ENCODE measurements around the gene OR2T33. TPM values are rescaled to one million over a fixed set of nuclear protein-coding genes. Genes with fewer than 3 reads are reported as not detected.
A peak's percentile ranks its signal among the peaks of the same experiment; 100 is the strongest.
"Not testable (repeated sequence)": the region's sequence is repeated elsewhere in the genome, so short reads cannot be mapped to it uniquely, and the experiment has no call there.

The OR2T33 gene
- total and polyA plus RNA-seq, 4 donors, result 0.11 to 0.41 (median 0.24) TPM; not detected in 1

DNA sequence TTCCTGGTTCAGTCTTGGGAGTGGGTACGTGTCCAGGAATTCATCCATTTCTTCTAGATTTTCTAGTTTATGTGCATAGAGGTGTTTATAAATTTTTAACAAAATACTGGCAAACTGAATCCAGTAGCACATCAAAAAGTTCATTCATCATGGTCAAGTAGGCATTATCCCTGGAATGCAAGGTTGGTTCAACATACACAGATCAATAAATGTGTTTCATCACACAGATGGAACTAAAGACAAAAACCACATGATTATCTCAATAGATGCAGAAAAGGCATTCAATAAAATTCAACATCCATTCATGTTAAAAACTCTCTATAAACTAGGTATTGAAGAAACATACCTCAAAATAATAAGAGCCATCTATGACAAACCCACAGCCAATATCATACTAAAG, 18.5 kb downstream of the OR2T33 start:
- H3K27ac ChIP-seq (ENCODE audit: low read depth, low read length); H3K9me3 ChIP-seq (ENCODE audit: control insufficient read depth, insufficient read depth, low read length); H3K27me3 ChIP-seq (ENCODE audit: control insufficient read depth, insufficient read depth, low read length); H3K36me3 ChIP-seq (ENCODE audit: control insufficient read depth, insufficient read depth, low read length); H3K4me3 ChIP-seq (ENCODE audit: low read depth, low read length); DNase-seq (ENCODE audit: low read depth in 4 of 6, low spot score in 6 of 6); H3K4me1 ChIP-seq (ENCODE audit: control insufficient read depth, insufficient read depth, low read length): not testable (repeated sequence)
- WGBS (ENCODE audit: insufficient coverage), result no CpG with 5 or more reads among the region's 1 CpG

DNA sequence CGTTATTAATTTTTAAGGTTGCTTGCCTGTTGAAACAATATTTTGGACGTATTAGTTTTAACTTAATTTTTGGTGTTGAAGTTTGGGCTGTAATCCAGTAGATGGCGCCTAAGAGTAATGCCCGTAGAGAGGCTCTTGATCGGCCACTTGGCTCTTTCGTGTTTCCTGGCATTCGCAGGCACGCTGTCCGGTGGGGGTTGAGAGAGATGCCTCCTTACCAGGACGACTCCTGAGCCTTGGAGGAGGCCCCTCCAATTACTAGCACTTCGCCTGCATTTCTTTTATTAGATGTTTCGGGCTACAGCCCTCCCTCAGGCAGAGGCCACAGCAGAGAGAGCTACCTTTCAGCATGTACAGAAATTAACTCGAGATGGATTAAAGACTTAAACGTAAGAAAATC, 34.6 kb downstream of the OR2T33 start:
- no peaks in the 10 kb centered on the region for H3K4me1 ChIP-seq (ENCODE audit: control insufficient read depth, insufficient read depth, low read length)
- DNase-seq (ENCODE audit: low read depth in 4 of 6, low spot score in 6 of 6), result peak in 2 of 6 donors; percentile 9 to 10
- WGBS (ENCODE audit: insufficient coverage), result 4% methylated on average over 8 of the region's 14 CpGs

DNA sequence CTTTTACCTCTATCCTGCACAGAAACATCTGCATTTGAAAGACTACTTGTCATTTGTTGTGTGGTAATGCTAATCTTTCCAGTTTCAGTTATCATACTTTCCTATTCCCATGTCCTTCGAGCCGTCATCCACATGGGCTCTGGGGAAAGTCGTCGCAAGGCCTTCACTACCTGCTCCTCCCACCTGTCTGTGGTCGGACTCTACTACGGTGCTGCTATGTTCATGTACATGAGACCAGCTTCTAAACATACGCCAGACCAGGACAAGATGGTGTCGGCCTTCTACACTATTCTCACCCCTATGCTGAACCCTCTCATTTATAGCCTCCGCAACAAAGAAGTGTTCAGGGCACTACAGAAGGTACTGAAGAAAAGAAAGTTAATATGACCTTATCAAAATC, 38.3 kb downstream of the OR2T33 start:
- Histone ChIP-seq H3K9me3 (ENCODE audit: control insufficient read depth, insufficient read depth, low read length) (no peaks in the 10 kb centered on the region), H3K36me3 (ENCODE audit: control insufficient read depth, insufficient read depth, low read length) (no peaks in the 10 kb centered on the region), H3K27ac (ENCODE audit: low read depth, low read length) (no peak overlapping the region), H3K27me3 (ENCODE audit: control insufficient read depth, insufficient read depth, low read length) (no peaks in the 10 kb centered on the region), H3K4me3 (ENCODE audit: low read depth, low read length) (no peak overlapping the region), H3K4me1 (ENCODE audit: control insufficient read depth, insufficient read depth, low read length) (no peaks in the 10 kb centered on the region)
- 92% methylated on average over 6 of the region's 9 CpGs for WGBS (ENCODE audit: insufficient coverage)
- DNase-seq (ENCODE audit: low read depth in 4 of 6, low spot score in 6 of 6), result no peak

More for the DNA sequence above, 34.6 kb downstream of the OR2T33 start:
- Histone ChIP-seq H3K36me3 (ENCODE audit: control insufficient read depth, insufficient read depth, low read length) (no peaks in the 10 kb centered on the region), H3K4me3 (ENCODE audit: low read depth, low read length) (no peak overlapping the region), H3K27me3 (ENCODE audit: control insufficient read depth, insufficient read depth, low read length) (no peaks in the 10 kb centered on the region), H3K27ac (ENCODE audit: low read depth, low read length) (no peak overlapping the region), H3K9me3 (ENCODE audit: control insufficient read depth, insufficient read depth, low read length) (no peaks in the 10 kb centered on the region)

DNA sequence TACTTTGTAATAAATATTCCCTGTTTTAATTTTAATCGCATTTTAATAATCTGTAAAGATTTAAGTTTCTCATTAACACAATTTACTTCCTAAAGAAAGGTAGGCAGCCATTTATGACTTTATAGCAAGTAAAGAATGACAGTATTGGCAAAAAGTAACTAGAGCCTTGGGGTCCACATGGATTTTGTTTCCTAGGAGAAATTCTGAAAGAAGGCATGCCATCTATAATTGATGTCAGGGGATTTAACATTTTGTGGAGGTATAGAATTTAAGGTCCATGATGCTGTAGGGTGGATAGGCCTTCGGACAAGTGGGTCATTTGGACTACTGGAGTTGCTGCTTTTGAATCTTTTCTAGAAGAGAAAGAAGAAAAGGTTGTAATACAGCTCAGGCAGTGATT, 46.7 kb downstream of the OR2T33 start, which contains the start of gene OR2M4:
TSS of gene OR2M4 (plus strand) at position 301 of the 400 bp plus-strand sequence. CDS start 7,512 bp downstream, outside the sequence.
- Histone ChIP-seq H3K4me1 (ENCODE audit: control insufficient read depth, insufficient read depth, low read length) (no peaks in the 10 kb centered on the region), H3K4me3 (ENCODE audit: low read depth, low read length) (no peak within 1 kb of the TSS), H3K27ac (ENCODE audit: low read depth, low read length) (no peak within 1 kb of the TSS), H3K36me3 (ENCODE audit: control insufficient read depth, insufficient read depth, low read length) (no peaks in the 10 kb centered on the region), H3K9me3 (ENCODE audit: control insufficient read depth, insufficient read depth, low read length) (peaks cover 2% of the 10 kb centered on the region), H3K27me3 (ENCODE audit: control insufficient read depth, insufficient read depth, low read length) (no peaks in the 10 kb centered on the region)
- no peak for DNase-seq (ENCODE audit: low read depth in 4 of 6, low spot score in 6 of 6)
- no CpG with 5 or more reads among the region's 2 CpGs for WGBS (ENCODE audit: insufficient coverage)

DNA sequence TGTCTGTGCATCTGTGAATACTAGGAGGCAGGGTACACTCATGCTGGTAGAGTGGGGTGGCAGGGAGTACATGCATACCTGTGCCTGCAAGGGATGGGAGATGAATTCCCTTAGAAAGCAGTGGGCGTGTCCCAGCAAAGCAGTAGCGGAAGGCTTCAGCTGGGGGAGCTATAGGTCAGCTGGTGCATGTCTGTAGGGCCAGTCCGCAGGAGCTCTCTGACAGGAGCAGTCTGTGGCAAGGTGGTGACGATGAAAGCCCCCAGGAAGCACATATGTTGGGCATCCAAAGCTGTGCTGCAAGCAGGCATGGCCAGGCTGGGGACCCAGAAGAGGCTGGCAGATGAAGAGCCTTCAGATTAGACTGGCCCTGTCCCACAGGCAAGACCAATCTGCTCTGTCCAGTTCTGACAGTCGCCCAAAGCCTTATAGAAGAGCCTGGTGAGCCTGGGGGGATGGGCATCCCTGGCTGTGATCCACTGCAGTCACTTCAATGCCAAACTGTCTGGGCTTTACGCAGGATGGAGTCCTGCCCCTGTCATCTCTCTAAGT, 48.3 kb downstream of the OR2T33 start:
- Histone ChIP-seq H3K27me3 (ENCODE audit: control insufficient read depth, insufficient read depth, low read length) (no peaks in the 10 kb centered on the region), H3K27ac (ENCODE audit: low read depth, low read length) (no peak overlapping the region), H3K4me1 (ENCODE audit: control insufficient read depth, insufficient read depth, low read length) (no peaks in the 10 kb centered on the region), H3K4me3 (ENCODE audit: low read depth, low read length) (no peak overlapping the region), H3K36me3 (ENCODE audit: control insufficient read depth, insufficient read depth, low read length) (no peaks in the 10 kb centered on the region), H3K9me3 (ENCODE audit: control insufficient read depth, insufficient read depth, low read length) (peaks cover 2% of the 10 kb centered on the region)
- WGBS (ENCODE audit: insufficient coverage), result 71% methylated on average over 6 of the region's 6 CpGs
- DNase-seq (ENCODE audit: low read depth in 4 of 6, low spot score in 6 of 6), result no peak

DNA sequence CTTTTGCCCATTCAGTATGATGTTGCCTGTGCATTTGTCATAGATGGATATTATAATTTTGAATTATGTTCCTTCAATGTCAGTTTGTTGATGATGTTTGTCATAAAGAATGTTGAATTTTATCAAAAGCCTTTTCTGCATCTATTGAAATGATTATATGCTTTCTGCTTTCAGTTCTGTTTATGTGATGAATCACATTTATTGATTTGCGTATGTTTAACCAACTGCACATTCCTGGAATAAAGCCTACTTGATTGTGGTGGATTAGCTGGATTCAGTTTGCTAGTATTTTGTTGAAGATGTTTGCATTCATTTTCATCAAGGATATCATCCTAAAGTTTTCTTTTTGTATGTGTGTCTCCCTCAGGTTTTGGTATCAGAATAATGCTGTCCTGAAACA, 52.2 kb downstream of the OR2T33 start:
- DNase-seq (ENCODE audit: low read depth in 4 of 6, low spot score in 6 of 6), result no peak
- no peaks in the 10 kb centered on the region for H3K27me3 ChIP-seq (ENCODE audit: control insufficient read depth, insufficient read depth, low read length)
- H3K4me3 ChIP-seq (ENCODE audit: low read depth, low read length), result no peak overlapping the region
- H3K9me3 ChIP-seq (ENCODE audit: control insufficient read depth, insufficient read depth, low read length), result peaks cover 2% of the 10 kb centered on the region
- H3K36me3 ChIP-seq (ENCODE audit: control insufficient read depth, insufficient read depth, low read length), result no peaks in the 10 kb centered on the region
- no CpG with 5 or more reads among the region's 1 CpG for WGBS (ENCODE audit: insufficient coverage)
- no peak overlapping the region for H3K27ac ChIP-seq (ENCODE audit: low read depth, low read length)
- H3K4me1 ChIP-seq (ENCODE audit: control insufficient read depth, insufficient read depth, low read length), result no peaks in the 10 kb centered on the region

Other genes with a start within 250 kb of the OR2T33 start
- under 1 TPM; 0.39 to 0.50 TPM for gene OR2L2, start 247.9 kb downstream of the OR2T33 start, total RNA-seq
- under 1 TPM; 0.27 to 0.44 TPM for gene OR2L2, start 247.9 kb downstream of the OR2T33 start, polyA plus RNA-seq (ENCODE audit: insufficient read length in 2 of 2)
- gene OR2L3, start 231.1 kb downstream of the OR2T33 start, total RNA-seq, result under 1 TPM; 0.11 to 0.79 TPM
- under 1 TPM; 0.24 to 0.42 TPM for gene OR2L3, start 231.1 kb downstream of the OR2T33 start, polyA plus RNA-seq (ENCODE audit: insufficient read length in 2 of 2)
- 1 to 10 TPM in 1 of 2 donors, under 1 TPM in 1; 0.94 to 2.6 TPM for gene OR2L13, start 182.8 kb downstream of the OR2T33 start, total RNA-seq
- 1 to 10 TPM; 5.8 to 6.4 TPM for gene OR2L13, start 182.8 kb downstream of the OR2T33 start, polyA plus RNA-seq (ENCODE audit: insufficient read length in 2 of 2)
- gene OR2M5, start 132.8 kb downstream of the OR2T33 start, total RNA-seq, result not detected
- gene OR2M5, start 132.8 kb downstream of the OR2T33 start, polyA plus RNA-seq (ENCODE audit: insufficient read length in 2 of 2), result not detected
- gene OR2M2, start 103.2 kb downstream of the OR2T33 start, total RNA-seq, result under 1 TPM; 0.17 to 0.40 TPM
- not detected for gene OR2M2, start 103.2 kb downstream of the OR2T33 start, polyA plus RNA-seq (ENCODE audit: insufficient read length in 2 of 2)
- under 1 TPM; 0.06 to 0.40 TPM for gene OR2M3, start 80.7 kb downstream of the OR2T33 start, total RNA-seq
- gene OR2M3, start 80.7 kb downstream of the OR2T33 start, polyA plus RNA-seq (ENCODE audit: insufficient read length in 2 of 2), result under 1 TPM; 0.05 to 0.08 TPM
- gene OR2M4, start 46.6 kb downstream of the OR2T33 start, total RNA-seq, result under 1 TPM; 0.11 to 0.40 TPM
- gene OR2M4, start 46.6 kb downstream of the OR2T33 start, polyA plus RNA-seq (ENCODE audit: insufficient read length in 2 of 2), result under 1 TPM; 0.17 to 0.39 TPM
- gene OR2T12, start 25.4 kb upstream of the OR2T33 start, total RNA-seq, result not detected
- gene OR2T12, start 25.4 kb upstream of the OR2T33 start, polyA plus RNA-seq (ENCODE audit: insufficient read length in 2 of 2), result under 1 TPM in 1 of 2 donors, not detected in 1; 0.05 TPM
- gene OR2M7, start 46.6 kb upstream of the OR2T33 start, total RNA-seq, result not detected
- gene OR2M7, start 46.6 kb upstream of the OR2T33 start, polyA plus RNA-seq (ENCODE audit: insufficient read length in 2 of 2), result not detected
- not detected for gene OR14C36, start 70.8 kb upstream of the OR2T33 start, total RNA-seq
- not detected for gene OR14C36, start 70.8 kb upstream of the OR2T33 start, polyA plus RNA-seq (ENCODE audit: insufficient read length in 2 of 2)
- gene OR2T4, start 83.7 kb upstream of the OR2T33 start, total RNA-seq, result not detected
- not detected for gene OR2T4, start 83.7 kb upstream of the OR2T33 start, polyA plus RNA-seq (ENCODE audit: insufficient read length in 2 of 2)
- under 1 TPM in 1 of 2 donors, not detected in 1; 0.20 TPM for gene OR2T6, start 97.8 kb upstream of the OR2T33 start, total RNA-seq
- gene OR2T6, start 97.8 kb upstream of the OR2T33 start, polyA plus RNA-seq (ENCODE audit: insufficient read length in 2 of 2), result under 1 TPM; 0.10 to 0.12 TPM
- not detected for gene OR2T1, start 125.1 kb upstream of the OR2T33 start, total RNA-seq
- not detected for gene OR2T1, start 125.1 kb upstream of the OR2T33 start, polyA plus RNA-seq (ENCODE audit: insufficient read length in 2 of 2)
- gene OR2T2, start 167.7 kb upstream of the OR2T33 start, total RNA-seq, result not detected
- not detected for gene OR2T2, start 167.7 kb upstream of the OR2T33 start, polyA plus RNA-seq (ENCODE audit: insufficient read length in 2 of 2)
- gene OR2T3, start 195.4 kb upstream of the OR2T33 start, total RNA-seq, result not detected
- gene OR2T3, start 195.4 kb upstream of the OR2T33 start, polyA plus RNA-seq (ENCODE audit: insufficient read length in 2 of 2), result not detected
- not detected for gene OR2T5, start 210.6 kb upstream of the OR2T33 start, total RNA-seq
- not detected for gene OR2T5, start 210.6 kb upstream of the OR2T33 start, polyA plus RNA-seq (ENCODE audit: insufficient read length in 2 of 2)
- not detected for gene OR2G6, start 230.1 kb upstream of the OR2T33 start, total RNA-seq
- under 1 TPM in 1 of 2 donors, not detected in 1; 0.06 TPM for gene OR2G6, start 230.1 kb upstream of the OR2T33 start, polyA plus RNA-seq (ENCODE audit: insufficient read length in 2 of 2)

All from spinal cord (tissue), 10 donors.